Activated naive CD8-positive, alpha-beta T cell treated with anti-CD3 and anti-CD28 coated beads, Interleukin-2, amount 50 U/mL, for 16 hours (primary cell): ENCODE results near the gene SALL2.
A peak's percentile ranks its signal among the peaks of the same experiment; 100 is the strongest.
"Not testable (repeated sequence)": the region's sequence is repeated elsewhere in the genome, so short reads cannot be mapped to it uniquely, and the experiment has no call there.

ENCODE experiments used
- DNase-seq: peaks from one replicate; pipeline ENCODE4 v3.0.0-alpha.2; 2020; ENCODE audit warnings: low read depth, low spot score

Gene SALL2

DNA sequence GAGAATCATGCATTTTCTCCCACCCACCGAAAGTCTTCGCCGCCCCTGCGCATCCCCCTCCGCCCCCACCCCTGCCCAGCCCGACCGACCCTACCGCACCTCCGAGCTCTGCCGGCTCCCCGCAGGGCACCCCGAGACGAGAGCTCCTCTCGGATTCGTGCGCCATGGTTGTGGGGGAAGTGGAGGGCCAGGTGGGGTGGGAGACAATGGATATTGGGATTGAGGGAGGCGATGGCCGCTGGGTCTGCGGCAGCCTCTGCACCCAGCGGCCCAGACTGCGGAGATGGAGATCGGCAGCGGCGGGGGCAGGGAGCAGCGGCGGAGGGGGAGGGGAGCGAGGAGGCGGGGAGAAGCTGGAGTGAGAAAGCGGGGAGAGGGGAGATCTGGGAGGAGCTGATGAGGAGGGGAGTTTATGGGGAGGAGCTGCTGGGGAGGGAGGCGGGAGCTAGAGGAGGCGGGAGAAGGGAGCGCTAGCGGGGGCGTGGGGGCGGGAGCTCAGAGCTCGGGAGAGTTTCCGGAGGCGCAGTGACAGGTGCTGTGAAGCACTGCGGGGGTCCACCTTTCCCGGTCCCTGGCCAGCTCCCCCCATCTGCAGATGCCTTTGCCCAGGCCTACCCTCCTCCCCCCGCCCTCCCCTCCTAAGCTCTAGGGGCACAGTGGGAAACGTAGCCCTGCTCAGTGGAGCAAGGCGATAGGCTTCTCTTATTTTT lies at the start of gene SALL2:
TSS of gene SALL2 (minus strand) at position 385 of the 710 bp plus-strand sequence. CDS start at position 166, 219 bp downstream.
- DNase-seq = no peak

DNA sequence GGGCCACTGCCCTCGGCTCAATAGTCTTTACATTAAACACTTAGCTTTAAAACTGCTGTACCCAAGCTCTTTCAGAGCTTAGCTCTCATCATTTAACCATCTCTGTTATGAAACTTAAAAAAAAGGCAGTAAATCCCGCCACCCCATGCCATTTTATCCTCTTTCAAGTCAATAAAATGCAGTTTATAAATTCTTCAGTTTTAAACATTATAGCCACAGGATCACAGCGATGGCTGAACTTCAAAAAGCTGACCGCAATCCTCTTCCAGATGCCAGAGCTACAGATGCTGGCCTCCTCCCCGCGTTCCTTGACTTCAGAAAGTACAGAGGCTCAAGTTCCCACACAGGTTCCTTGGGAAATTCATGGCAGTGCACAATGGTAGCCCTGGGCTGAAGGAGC lies 49.5 kb upstream of the SALL2 start:
- no peak for DNase-seq

DNA sequence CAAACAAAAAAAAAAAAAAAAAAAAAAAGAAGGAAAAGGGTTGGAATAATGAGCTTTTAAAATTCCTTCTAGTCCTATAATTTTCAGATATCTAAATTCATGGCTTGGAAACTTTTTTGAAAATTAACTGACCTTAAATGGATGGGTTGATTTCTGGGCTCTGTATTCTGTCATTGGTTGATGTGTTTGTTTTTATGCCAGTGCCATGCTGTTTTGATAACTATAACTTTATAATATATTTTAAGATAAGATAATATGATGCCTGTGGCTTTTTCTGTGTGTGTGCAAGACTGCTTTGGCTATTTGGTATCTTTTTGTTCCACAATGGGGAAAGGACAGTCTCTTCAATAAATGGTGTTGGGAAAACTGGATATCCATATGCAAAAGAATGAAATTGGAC lies 46.5 kb upstream of the SALL2 start:
- DNase-seq = no peak

DNA sequence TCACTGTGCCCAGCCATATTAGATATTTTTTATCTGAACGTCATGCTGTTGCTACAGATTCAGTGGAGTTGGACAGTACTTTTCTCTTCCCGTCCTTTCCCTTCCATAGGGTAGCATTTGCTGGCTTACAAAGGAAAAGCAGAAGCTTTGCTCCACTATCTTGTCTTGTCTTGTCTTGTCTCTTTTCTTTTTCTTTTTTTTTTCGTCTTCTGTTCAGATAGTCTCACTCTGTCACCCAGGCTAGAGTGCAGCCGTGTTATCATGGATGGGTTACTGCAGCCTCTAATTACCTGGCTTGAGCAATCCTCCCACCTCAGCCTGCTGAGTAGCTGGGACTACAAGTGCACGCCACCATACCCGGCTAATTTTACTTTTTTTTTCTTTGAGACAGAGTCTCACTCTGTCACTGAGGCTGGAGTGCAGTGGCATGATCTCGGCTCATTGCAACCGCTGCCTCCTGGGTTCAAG lies 32.6 kb upstream of the SALL2 start:
- DNase-seq = no peak

DNA sequence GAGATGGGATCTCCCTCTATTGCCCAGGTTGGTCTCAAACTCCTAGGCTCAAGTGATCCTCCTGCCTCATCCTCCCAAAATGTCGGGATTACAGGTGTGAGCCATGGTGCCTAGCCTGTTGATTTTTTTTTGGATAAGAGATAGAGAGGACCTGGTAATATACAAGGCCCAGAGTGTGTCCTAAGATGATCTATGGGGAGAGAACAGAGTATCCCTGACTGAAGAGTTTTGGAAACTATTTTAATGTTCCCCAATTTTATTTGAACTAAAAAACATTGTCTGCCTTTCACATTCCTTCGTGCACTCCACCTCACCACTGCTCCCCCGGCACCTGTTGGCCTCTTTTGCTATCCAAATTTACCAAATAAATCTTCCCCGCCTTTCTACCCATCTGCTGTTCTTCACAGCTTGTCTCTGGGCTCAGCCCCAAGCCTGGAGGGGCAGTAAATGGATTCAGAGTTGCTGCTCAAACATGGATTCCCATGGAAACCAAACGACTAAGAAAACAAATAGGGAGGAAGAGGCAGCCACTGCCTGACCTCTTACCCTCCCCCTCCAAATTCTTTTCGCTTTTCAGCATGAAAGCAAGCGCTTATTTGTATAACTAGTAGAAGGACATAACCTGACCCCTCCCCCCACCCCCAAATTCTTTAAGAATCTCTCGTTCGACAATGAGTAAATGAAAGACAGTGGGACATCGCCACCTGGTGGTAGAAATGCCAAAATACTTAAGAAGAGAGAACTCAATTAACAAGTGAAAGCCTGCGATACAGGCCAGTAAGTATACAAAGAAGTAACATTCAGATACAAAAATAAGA lies 31.1 kb upstream of the SALL2 start:
- DNase-seq = peak; percentile 53

DNA sequence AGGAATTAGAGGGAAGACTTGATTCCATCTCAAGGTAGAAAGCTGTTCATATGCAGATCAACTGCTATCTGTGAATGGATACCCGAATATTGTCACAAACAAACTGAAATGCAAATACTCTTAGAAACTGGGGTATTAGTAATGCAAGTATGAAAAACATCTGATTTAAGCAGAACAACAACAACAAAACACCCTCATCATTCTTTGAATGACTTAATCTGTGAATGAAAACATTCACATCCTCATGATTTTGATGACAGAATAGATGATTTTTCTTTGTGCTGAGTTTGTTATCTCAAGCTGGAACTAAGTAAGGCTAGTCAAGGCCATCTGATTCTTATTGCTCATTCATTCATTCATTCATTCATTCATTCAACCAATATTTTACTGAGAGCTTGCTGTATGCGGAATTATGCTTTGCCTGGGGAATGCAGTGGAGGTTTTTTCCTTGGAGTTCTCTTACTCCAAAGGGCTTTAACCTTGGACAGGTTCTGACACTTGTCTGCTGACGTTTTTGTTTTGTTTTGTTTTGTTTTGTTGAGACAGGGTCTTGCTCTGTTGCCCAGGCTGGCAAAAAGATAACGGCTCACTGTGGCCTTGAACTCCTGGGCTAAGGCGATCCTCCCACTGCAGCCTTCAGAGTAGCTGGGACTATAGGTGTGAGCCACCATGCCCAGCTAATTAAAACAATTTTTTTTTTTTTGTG lies 30.4 kb upstream of the SALL2 start:
- no peak for DNase-seq

DNA sequence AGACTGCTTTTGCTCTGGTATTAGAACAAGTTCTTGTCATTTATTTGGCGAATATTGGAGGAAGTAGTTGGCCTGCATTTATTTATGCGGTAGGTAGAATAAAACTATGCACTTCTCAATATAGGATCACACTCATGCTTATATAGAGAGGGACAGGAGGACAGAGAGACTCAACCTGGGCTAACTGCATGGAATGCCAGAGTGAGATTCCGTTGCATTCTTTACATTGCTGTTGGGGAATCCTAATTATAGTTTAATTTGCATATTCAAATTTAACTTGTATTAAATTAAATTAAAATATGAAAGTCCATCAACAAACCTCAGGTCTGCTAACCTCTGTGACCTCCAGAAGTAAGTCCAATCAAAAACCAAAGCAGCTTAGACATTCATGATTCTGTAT lies 27.1 kb upstream of the SALL2 start:
- no peak for DNase-seq

DNA sequence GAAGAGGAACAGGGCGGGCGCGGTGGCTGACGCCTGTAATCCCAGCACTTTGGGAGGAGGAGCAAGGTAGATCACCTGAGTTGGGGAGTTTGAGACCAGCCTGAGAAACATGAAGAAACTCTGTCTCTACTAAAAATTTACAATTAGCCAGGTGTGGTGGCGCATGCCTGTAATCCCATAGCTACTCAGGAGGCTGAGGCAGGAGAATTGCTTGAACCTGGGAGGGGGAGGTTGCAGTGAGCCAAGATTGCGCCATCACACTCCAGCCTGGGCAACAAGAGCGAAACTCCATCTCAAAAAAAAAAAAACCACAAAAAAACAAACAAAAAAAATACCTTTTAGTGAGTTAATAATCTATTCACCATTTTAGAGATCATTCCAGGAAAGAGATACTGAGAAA lies 18.4 kb upstream of the SALL2 start:
- DNase-seq = not testable (repeated sequence)

DNA sequence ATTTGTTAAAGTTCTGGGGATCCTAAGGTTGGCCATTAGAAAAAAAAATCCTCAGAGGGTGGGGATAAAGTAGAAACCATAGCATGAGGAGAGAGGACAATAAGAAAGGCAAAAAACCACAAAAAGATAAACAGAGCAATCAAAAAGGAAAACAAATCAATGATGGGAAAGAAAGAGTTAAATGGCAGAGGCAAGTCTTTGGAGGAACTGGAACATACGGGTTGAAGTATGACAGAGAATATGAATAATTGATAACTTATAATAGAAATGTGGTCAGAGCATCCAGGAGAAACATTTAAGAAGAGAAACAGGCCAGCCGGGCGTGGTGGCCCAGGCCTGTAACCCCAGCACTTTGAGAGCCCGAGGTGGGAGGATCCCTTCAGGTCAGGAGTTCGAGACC lies 17.8 kb upstream of the SALL2 start:
- no peak for DNase-seq

DNA sequence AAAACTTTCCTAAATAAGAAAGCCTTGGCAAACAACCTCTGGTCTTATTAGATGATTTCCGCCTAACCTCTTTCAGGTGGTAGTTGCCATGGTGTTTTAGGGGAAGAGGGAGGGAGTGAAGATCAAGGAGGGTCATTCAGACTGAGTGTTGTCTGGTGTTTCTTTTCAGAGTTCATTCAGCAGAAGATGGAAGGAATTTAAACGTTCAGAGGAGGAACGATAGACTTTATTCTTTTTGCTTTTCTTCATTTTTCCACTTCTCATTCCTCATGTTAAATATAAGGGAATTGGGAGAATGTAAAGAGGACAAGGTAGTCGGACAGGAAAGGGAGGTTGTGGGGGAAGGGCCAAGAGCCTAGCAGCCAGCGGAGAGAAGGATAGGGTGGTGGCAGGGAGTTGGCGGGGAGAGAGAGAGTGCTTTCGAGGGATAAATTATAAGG lies 17.4 kb upstream of the SALL2 start:
- no peak for DNase-seq

DNA sequence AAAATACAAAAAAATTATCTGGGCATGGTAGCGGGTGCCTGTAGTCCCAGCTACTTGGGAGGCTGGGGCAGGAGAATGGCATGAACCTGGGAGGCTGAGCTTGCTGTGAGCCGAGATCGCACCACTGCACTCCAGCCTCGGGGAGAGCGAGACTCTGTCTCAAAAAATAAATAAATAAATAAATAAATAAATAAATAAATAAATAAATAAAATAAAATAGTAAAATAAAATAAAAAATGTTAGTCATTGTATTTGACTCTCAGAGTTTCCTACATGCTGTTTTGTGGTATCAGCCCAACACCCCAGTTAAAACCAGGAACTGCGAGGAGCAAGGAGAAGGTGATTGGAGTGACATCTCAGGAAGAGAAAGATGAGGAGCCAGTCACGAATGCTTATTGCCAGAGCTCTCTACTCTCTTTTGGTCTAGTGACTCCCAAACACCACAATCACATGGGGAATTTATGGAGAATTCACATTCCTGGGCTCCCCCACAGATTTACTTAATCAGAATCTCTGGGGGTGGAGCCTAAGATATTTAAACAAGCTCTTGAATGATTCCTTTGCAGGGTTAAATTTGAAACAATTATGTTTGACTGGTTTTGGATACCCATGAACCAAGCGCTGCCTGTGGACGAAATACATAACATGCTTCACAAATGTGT lies 15.4 kb upstream of the SALL2 start:
- DNase-seq = no peak

DNA sequence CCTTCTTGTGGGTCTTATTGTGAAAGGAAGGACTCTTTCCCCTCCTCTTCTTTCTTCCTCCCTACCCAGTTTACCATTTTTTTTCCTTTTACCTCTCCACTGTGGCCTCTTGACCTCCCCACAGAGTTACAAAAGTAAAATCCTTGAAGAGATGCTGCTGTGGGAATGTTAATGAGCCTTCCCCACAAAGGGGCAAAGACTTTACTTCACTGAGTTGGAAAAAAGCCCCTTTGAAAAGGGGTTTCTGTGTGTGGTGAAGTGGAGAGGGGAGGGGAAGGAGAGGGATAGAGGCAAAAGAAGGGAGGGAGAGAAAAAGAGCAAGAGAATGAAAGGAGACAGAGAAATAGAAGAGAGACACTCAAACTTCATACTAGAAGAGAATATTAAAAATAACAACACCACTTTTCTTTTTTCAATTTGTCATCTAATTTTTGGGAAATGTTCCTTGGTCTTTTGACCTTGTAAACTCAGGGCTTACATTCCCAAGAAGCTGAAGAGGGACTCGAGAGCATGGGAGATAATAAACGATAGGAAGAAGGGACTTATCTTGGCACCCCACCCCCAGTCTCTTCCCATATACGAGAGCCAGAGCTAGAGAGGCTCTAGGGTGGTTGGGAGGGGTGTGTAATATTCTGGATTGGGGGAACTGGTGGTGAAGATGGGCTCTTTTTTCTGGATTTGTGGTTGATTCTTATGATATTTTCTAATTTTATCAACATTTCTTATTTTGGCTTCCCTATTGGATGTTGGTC lies 13.2 kb upstream of the SALL2 start:
- no peak for DNase-seq

DNA sequence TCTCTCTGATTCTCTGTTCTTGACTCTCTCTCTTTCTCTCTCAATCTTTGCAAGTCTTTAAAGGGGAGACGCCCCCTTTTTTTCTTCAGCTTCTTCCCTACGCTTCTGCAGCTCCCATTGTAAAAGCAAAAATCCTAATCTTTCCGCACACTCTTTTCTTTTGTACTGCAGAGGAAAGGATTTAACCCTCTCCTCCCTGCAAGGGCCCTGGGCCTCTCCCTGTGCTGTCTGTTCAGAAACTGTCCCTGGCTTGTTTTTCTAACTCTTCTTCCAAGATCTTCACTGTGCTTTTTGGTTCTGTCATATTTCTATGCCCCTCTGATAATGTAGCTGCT lies 10.9 kb upstream of the SALL2 start:
- no peak for DNase-seq

DNA sequence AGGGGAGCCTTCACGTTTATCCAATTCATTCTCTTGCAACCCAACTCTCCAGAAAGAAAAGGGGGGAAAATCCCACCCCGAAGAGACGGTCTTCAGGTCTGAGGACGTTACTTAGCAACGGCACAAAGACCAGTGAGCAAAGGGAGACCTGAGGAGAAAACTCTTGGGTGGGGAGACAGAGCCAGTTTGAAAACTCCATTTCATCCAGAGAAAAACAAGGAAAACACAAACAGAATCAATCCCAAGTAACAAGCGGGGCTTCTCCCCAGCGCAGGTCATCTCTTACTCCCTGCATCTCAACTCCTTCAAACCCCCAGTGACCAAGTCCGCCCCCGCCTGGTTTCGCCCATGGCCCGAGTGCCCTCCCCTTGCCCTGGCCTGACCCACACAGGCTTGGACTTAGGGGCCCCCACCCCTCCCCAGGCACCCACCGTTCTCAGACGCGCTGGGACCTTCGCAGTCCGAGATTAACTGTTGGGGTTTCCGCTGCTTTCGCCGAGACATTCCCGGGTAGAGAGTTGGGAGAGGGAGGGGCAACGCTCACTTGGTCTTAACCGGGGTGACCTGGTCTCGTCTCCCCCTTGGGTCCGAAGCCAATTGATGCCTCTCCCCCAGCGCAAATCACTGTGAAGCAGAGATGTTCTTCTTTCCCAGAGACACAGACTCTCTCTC lies 10.4 kb upstream of the SALL2 start:
- DNase-seq = no peak

DNA sequence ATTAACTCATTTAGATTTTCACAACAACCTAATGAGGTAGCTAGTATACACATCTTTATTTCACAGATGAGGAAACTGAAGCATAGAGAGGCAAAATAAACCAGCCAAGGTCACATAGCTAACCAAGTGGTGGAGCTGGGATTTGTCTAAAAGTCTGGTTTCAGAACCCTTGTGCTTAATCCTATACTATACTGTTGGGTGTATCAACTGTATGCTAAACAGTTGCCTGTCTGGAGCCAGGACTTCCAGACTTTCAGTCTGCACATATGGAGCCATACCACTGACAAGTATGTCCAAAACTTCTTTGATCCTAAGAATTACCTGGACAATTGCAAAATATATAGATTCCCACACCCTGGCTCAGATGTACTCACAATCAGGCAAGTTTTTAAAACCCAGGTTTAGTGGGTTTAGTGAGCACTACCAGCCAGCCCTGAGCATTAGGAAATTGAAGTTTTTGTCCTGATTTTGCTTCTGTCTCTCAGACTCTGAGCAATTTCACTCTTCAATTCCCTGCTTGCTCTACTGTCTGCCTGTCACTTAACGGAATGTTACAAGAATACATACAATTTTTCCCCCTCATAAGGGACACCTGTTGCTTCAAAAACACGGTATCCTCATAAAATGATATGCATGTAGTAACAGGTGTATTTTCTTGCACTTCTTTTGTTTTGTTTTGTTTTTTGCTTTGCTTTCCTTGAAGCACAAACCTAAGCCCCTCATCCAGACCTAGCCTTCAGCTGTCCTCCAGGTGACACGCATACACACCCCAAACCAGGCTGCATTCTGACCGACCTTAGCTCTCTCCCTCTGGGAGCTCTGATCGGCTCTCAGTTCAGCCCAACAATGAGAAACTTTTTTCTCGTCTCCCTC lies 9.6 kb upstream of the SALL2 start:
- DNase-seq = no peak

DNA sequence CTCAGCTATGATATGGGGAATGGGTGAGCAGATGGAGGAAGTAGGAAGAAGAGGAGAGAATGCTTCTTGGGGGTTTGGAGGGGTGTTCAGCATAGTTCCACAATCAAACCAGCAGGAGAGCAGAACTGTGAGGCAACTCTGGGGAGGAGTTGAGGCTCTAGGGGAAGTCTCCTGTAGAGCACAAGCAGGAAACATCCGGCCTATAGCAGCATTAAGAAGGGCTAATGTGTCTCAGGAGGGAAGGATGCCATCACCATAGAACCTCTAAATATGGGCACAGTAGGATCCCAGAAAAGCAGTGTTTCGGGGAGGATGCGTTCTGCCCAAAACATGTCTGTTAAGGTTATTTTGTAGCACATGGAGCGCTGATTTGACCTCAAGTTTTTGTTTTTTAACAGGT lies 8.4 kb upstream of the SALL2 start:
- DNase-seq = no peak

DNA sequence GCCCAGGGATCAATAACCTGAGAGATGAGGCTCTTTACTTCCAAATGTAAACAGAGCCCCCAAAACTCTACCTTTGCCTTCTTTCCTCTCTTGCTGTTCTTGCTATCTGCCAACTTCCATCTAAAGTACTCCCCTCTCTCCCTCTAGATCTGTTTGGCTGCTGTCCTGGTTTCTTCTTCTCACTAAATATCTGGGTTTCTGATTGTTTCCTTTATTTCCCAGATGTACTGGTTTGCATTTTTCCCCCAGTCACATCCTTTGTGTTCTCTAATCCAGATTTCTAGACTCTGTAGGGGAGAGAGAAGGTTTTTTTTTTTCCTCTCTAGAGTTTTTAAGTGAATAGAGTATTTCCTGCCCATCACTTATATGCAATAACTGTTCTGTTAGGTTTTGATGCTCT lies 7.1 kb upstream of the SALL2 start:
- DNase-seq = no peak

DNA sequence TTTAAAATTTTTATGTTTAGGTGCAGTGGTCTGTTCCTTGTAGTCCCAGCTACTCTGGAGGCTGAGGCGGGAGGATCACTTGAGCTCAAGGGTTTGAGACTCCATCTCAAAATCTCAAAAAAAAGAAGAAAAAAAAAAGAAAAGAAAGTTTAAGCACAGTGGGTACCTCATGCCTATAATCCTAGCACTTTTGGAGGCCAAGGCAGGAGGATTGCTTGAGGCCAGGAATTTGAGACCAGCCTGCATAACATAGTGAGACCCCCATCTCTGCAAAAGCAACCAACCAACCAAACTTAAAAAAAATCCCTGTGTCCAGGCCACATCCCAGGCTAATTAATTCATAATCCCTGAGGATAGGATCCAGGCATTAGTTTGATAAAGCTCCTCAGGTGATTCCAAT lies 3.4 kb upstream of the SALL2 start:
- DNase-seq = no peak
